B cell (primary cell): ENCODE results near the gene CSNK1G1.
"Not testable (repeated sequence)": the region's sequence is repeated elsewhere in the genome, so short reads cannot be mapped to it uniquely, and the experiment has no call there.

Experiments
- CTCF ChIP-seq: fragments of 200-600 bp; IDR thresholded peaks from one replicate; pipeline ENCODE4 v1.8.0; 2022; ENCODE audit warnings: antibody characterized with exemption, mild to moderate bottlenecking
- EZH2 ChIP-seq: IDR thresholded peaks from 2 replicates; pipeline ENCODE4 v1.6.1; 2012; ENCODE audit warnings: borderline replicate concordance, low read depth, mild to moderate bottlenecking, moderate library complexity, low read length; ENCODE audit not compliant: insufficient read depth, poor library complexity, severe bottlenecking

GRCh38 chr15:64120322-64120721, 235.7 kb downstream of the CSNK1G1 start:
- TF ChIP-seq CTCF, EZH2: not testable (repeated sequence)
